HCT116 (cell line): ENCODE data around the gene PNMT. TPM values are rescaled to one million over a fixed set of nuclear protein-coding genes. Genes with fewer than 3 reads are reported as not detected.

Experiments used
- CBX3 ChIP-seq: IDR thresholded peaks from 2 replicates; pipeline ENCODE4 v1.6.1; 2012; ENCODE audit warnings: low read depth
- EGR1 ChIP-seq: IDR thresholded peaks from 2 replicates; pipeline ENCODE4 v1.6.1; 2012; ENCODE audit warnings: low read depth
- ELF1 ChIP-seq: IDR thresholded peaks from 2 replicates; pipeline ENCODE4 v1.6.1; 2012; ENCODE audit warnings: low read depth, borderline replicate concordance
- EZH2 ChIP-seq: fragments of 200-600 bp; sonication (generic); IDR thresholded peaks from 2 replicates; pipeline ENCODE4 v1.6.1; 2017; ENCODE audit warnings: antibody characterized with exemption, mixed run types
- JUND ChIP-seq: IDR thresholded peaks from 2 replicates; pipeline ENCODE4 v1.6.1; 2012
- MAX ChIP-seq: IDR thresholded peaks from 2 replicates; pipeline ENCODE4 v1.6.1; 2012
- POLR2A ChIP-seq: IDR thresholded peaks from 2 replicates; pipeline ENCODE4 v1.7.0; 2011; ENCODE audit warnings: borderline replicate concordance; ENCODE audit not compliant: insufficient read depth, insufficient read length; ENCODE audit errors: extremely low read depth
- POLR2AphosphoS5 ChIP-seq: IDR thresholded peaks from 2 replicates; pipeline ENCODE4 v1.6.1; 2011; ENCODE audit warnings: mild to moderate bottlenecking, low read depth, low read length, moderate library complexity
- SP1 ChIP-seq: IDR thresholded peaks from 2 replicates; pipeline ENCODE4 v1.6.1; 2012; ENCODE audit warnings: low read depth
- TCF7L2 ChIP-seq: IDR thresholded peaks from 2 replicates; pipeline ENCODE4 v1.7.0; 2011; ENCODE audit warnings: borderline replicate concordance, inconsistent platforms; ENCODE audit not compliant: insufficient read depth, insufficient read length; ENCODE audit errors: extremely low read depth
- YY1 ChIP-seq: IDR thresholded peaks from 2 replicates; pipeline ENCODE4 v1.6.1; 2011; ENCODE audit warnings: low read length, low read depth, moderate library complexity, mild to moderate bottlenecking; ENCODE audit not compliant: insufficient replicate concordance; ENCODE audit errors: extremely low read depth
- ZFX ChIP-seq: fragments of 450-650 bp; IDR thresholded peaks from 2 replicates; pipeline ENCODE4 v1.6.1; 2017
- total RNA-seq: library from RNA; stranded (reverse); gene quantifications from one replicate; pipeline ENCODE4 v1.2.1, GENCODE V29; 2021; ENCODE audit not compliant: unreplicated experiment
- TF ChIP-seq, protein P1 (sequence below): IDR thresholded peaks from 2 replicates; pipeline ENCODE4 v1.6.1; 2011; ENCODE audit warnings: mild to moderate bottlenecking, low read length, moderate library complexity; ENCODE audit not compliant: insufficient replicate concordance; ENCODE audit errors: extremely low read depth
- TF ChIP-seq, protein P2 (sequence below): IDR thresholded peaks from 2 replicates; pipeline ENCODE4 v1.6.1; 2012

PNMT gene
- total RNA-seq, 1 experiment from 2014 or later: not detected

- TF ChIP-seq, protein P1, sequence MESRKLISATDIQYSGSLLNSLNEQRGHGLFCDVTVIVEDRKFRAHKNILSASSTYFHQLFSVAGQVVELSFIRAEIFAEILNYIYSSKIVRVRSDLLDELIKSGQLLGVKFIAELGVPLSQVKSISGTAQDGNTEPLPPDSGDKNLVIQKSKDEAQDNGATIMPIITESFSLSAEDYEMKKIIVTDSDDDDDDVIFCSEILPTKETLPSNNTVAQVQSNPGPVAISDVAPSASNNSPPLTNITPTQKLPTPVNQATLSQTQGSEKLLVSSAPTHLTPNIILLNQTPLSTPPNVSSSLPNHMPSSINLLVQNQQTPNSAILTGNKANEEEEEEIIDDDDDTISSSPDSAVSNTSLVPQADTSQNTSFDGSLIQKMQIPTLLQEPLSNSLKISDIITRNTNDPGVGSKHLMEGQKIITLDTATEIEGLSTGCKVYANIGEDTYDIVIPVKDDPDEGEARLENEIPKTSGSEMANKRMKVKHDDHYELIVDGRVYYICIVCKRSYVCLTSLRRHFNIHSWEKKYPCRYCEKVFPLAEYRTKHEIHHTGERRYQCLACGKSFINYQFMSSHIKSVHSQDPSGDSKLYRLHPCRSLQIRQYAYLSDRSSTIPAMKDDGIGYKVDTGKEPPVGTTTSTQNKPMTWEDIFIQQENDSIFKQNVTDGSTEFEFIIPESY: no peak
- TF ChIP-seq ELF1 (no peak), POLR2AphosphoS5 (no peak), YY1 (no peak), POLR2A (no peak), MAX (peak; percentile 98), EGR1 (no peak), EZH2 (no peak), SP1 (peak; percentile 60; the same call in 1 of the 2 replicates), JUND (peak; percentile 72), ZFX (no peak), CBX3 (peak; percentile 90; the same call in 1 of the 2 replicates), TCF7L2 (no peak)
- TF ChIP-seq, protein P2, sequence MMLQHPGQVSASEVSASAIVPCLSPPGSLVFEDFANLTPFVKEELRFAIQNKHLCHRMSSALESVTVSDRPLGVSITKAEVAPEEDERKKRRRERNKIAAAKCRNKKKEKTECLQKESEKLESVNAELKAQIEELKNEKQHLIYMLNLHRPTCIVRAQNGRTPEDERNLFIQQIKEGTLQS: no peak
These were observed 18.1 kb upstream of the PNMT start (continued) for GRCh38 chr17:39650121-39650579.
